CD4-positive, alpha-beta T cell (primary cell): ENCODE data around the gene LYST. TPM values are rescaled to one million over a fixed set of nuclear protein-coding genes. Genes with fewer than 3 reads are reported as not detected.
A peak's percentile ranks its signal among the peaks of the same experiment; 100 is the strongest.

Experiments
- ATAC-seq: fragments of 200-7000 bp; cut with Tn5 transposase; one replicate; pipeline ENCODE4 v1.10.0; 2022; ENCODE audit warnings: mild to moderate bottlenecking; ENCODE audit not compliant: poor library complexity
- CTCF ChIA-PET: fragments of 350-600 bp; sonication (Branson Sonifier 250); formaldehyde crosslinking; loops from one replicate; lab custom pipeline; 2021; ENCODE audit warnings: antibody characterized with exemption, inconsistent platforms; lab: Charles Lee
- POLR2A ChIA-PET: fragments of 350-600 bp; sonication (Branson Sonifier 250); formaldehyde crosslinking; loops from one replicate; lab custom pipeline; 2021; ENCODE audit warnings: antibody characterized with exemption, inconsistent platforms; lab: Charles Lee
- DNase-seq, 14 experiments: peaks; one replicate each; pipeline ENCODE4 v3.0.0-alpha.2; 2013 to 2020; ENCODE audit warnings: mixed read lengths in 2 of 14
- H3K27ac ChIP-seq, 2 donors: one replicate each; pipeline versions ENCODE4 v1.5.1 to v1.7.0; 2013; ENCODE audit warnings: low read length in 2 of 2, low read depth in 1 of 2, mild to moderate bottlenecking in 1 of 2
- H3K27me3 ChIP-seq, 2 experiments: 1 replicate in 1 of 2; 2 replicates in 1 of 2; pipeline versions ENCODE4 v1.6.1 to v1.7.0; 2013; ENCODE audit warnings: low read length in 2 of 2, control low read depth in 1 of 2, mild to moderate bottlenecking in 1 of 2, moderate library complexity in 1 of 2; ENCODE audit not compliant: insufficient read depth in 2 of 2, control insufficient read depth in 1 of 2
- H3K36me3 ChIP-seq: one replicate; pipeline ENCODE4 v1.6.1; 2013; ENCODE audit warnings: low read length, control low read depth; ENCODE audit not compliant: insufficient read depth
- H3K4me1 ChIP-seq: one replicate; pipeline ENCODE4 v1.6.1; 2013; ENCODE audit warnings: low read length, control low read depth; ENCODE audit not compliant: insufficient read depth
- H3K4me3 ChIP-seq: one replicate; pipeline ENCODE4 v1.5.1; 2013; ENCODE audit warnings: mild to moderate bottlenecking, low read length, moderate library complexity
- H3K9me3 ChIP-seq, 2 experiments: 1 replicate in 1 of 2; 2 replicates in 1 of 2; pipeline versions ENCODE4 v1.6.1 to v1.7.0; 2013; ENCODE audit warnings: low read length in 2 of 2, mild to moderate bottlenecking in 2 of 2, control low read depth in 1 of 2, moderate library complexity in 1 of 2; ENCODE audit not compliant: control insufficient read depth in 1 of 2, insufficient read depth in 1 of 2
- H3K27ac Mint-ChIP-seq: one replicate; pipeline ENCODE4 v1.8.0; 2020; ENCODE audit warnings: mixed read lengths
- H3K27me3 Mint-ChIP-seq: one replicate; pipeline ENCODE4 v1.8.0; 2021; ENCODE audit warnings: mixed read lengths
- H3K36me3 Mint-ChIP-seq: one replicate; pipeline ENCODE4 v1.8.0; 2021; ENCODE audit warnings: low read depth, mixed read lengths
- H3K4me1 Mint-ChIP-seq: one replicate; pipeline ENCODE4 v1.8.0; 2021; ENCODE audit warnings: low read depth, mixed read lengths
- H3K4me3 Mint-ChIP-seq: one replicate; pipeline ENCODE4 v1.8.0; 2020; ENCODE audit warnings: mild to moderate bottlenecking, mixed read lengths
- H3K9me3 Mint-ChIP-seq: one replicate; pipeline ENCODE4 v1.8.0; 2020; ENCODE audit warnings: mixed read lengths
- intact Hi-C, 2 experiments: fragments of 100-400 bp; cut with DNase I in 1 of 2; cut with micrococcal nuclease in 1 of 2; formaldehyde crosslinking; loops; one replicate each; pipeline versions ENCODE4 v1.15.1 to v1.9.0; 2023 to 2025; cut with DNase I, micrococcal nuclease
- total RNA-seq, 174 experiments: library from RNA in 2 of 174; stranded (reverse) in 2 of 174; gene quantifications; one replicate each; pipeline ENCODE4 v1.2.3 and lab custom pipeline; 2021 to 2026
- TF ChIP-seq, protein P1 (sequence below): fragments of 200-600 bp; IDR thresholded peaks from one replicate; pipeline ENCODE4 v1.8.0; 2022; ENCODE audit warnings: antibody characterized with exemption, mild to moderate bottlenecking

The LYST gene
- total RNA-seq, 2 experiments from 2014 or later, result 24.9 to 26.8 TPM

DNA sequence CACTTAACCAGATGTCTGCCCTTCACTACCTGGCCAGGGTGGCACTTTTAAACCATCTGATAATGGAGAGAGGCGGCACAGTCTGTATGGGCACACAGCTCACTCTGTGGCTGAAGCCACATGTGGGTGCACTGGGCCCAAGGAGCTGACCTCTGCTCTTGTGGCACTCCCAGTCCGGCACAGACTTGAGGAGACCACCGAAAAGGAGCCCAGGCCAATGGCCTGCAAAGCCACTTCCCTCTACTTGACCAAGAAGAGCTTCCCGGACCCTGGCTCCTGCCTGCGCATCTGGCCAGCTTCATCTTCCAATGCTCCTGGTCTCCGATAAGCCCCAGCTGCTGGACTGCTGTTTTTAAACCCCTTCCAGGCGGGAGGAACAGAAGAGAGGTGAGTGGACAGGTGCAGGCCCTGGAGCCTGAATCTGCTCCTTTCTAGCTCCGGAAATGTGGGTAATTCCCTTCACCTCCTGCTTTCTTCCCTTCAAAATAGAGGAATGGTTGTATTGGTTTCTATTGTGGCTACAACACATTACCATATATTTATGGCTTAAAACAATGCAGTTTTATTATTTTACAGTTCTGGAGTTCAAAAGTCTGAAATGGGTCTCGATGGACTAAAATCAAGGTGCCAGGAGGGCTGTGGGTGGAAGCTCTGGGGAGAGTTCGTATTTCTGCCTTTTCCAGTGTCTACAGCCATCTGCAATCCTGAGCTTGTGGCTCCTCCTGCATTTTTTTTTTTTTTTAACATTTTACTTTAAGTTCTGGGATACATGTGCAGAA, 228.8 kb downstream of the LYST start:
- no peak for ATAC-seq
- Histone ChIP-seq H3K36me3 (no peaks in the 10 kb centered on the region), H3K4me3 (no peak overlapping the region), H3K4me1 (peaks cover 26% of the 10 kb centered on the region), H3K27me3 (no peaks in the 10 kb centered on the region), H3K27ac (no peak overlapping the region), H3K9me3 (no peaks in the 10 kb centered on the region)
- ChIA-PET CTCF (no interaction called here), POLR2A (no interaction called here)
- DNase-seq, result peak in 1 of 14 experiments; percentile 19
- H3K4me3 Mint-ChIP-seq, result no peak overlapping the region
- peaks cover 6% of the 10 kb centered on the region for H3K27me3 Mint-ChIP-seq
- intact Hi-C loops, result no loop called here
- H3K9me3 Mint-ChIP-seq, result no peaks in the 10 kb centered on the region
- H3K27ac Mint-ChIP-seq, result no peak overlapping the region
- H3K36me3 Mint-ChIP-seq, result no peaks in the 10 kb centered on the region
- TF ChIP-seq, protein P1, sequence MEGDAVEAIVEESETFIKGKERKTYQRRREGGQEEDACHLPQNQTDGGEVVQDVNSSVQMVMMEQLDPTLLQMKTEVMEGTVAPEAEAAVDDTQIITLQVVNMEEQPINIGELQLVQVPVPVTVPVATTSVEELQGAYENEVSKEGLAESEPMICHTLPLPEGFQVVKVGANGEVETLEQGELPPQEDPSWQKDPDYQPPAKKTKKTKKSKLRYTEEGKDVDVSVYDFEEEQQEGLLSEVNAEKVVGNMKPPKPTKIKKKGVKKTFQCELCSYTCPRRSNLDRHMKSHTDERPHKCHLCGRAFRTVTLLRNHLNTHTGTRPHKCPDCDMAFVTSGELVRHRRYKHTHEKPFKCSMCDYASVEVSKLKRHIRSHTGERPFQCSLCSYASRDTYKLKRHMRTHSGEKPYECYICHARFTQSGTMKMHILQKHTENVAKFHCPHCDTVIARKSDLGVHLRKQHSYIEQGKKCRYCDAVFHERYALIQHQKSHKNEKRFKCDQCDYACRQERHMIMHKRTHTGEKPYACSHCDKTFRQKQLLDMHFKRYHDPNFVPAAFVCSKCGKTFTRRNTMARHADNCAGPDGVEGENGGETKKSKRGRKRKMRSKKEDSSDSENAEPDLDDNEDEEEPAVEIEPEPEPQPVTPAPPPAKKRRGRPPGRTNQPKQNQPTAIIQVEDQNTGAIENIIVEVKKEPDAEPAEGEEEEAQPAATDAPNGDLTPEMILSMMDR, result no peak
- peaks cover 16% of the 10 kb centered on the region for H3K4me1 Mint-ChIP-seq

DNA sequence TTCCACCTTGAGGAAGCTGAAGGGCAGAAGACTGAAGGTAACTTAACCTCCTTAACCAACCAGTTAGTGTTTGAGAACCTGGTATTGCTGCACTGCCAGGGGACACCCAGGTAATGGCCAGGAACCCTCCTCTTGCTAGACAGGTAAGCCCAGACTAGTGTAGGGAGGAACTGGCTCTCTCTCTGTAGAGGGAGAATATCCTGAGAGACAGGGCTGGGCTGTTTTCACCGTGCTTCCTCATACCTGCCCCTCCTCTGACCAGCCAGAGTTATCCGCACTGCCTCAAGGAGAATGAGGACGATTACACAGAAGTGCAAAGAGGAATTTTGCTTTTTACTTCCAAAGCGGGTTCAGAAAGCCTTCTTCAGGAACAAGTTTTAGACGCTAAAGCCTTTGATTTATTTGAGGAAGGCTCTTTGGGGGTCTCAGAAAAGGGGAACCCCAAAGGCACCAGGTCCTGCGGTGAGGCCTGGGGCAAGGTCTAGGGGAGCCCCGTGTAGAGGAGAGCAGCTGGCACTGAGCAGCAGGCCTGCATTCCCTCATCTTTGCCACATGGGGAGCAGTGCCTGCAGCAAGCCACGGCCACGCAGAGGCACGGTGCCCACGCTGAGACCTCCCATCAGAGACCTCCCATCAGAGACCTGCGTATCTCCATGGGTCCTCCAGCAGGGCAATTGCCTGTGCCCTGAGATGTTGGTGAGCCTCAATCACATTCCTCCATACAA, 230.6 kb downstream of the LYST start:
- POLR2A ChIA-PET, result no interaction called here
- Mint-ChIP-seq H3K36me3 (no peaks in the 10 kb centered on the region), H3K4me1 (peaks cover 7% of the 10 kb centered on the region), H3K27ac (no peak overlapping the region), H3K4me3 (no peak overlapping the region), H3K27me3 (peaks cover 6% of the 10 kb centered on the region), H3K9me3 (no peaks in the 10 kb centered on the region)
- intact Hi-C loops, result no loop called here
- Histone ChIP-seq H3K27me3 (no peaks in the 10 kb centered on the region), H3K27ac (no peak overlapping the region), H3K4me1 (peaks cover 7% of the 10 kb centered on the region), H3K9me3 (no peaks in the 10 kb centered on the region), H3K36me3 (no peaks in the 10 kb centered on the region), H3K4me3 (no peak overlapping the region)
- CTCF ChIA-PET, result no interaction called here
- TF ChIP-seq, protein P1, result no peak
- ATAC-seq, result no peak
- peak in 1 of 14 experiments; percentile 8 for DNase-seq

DNA sequence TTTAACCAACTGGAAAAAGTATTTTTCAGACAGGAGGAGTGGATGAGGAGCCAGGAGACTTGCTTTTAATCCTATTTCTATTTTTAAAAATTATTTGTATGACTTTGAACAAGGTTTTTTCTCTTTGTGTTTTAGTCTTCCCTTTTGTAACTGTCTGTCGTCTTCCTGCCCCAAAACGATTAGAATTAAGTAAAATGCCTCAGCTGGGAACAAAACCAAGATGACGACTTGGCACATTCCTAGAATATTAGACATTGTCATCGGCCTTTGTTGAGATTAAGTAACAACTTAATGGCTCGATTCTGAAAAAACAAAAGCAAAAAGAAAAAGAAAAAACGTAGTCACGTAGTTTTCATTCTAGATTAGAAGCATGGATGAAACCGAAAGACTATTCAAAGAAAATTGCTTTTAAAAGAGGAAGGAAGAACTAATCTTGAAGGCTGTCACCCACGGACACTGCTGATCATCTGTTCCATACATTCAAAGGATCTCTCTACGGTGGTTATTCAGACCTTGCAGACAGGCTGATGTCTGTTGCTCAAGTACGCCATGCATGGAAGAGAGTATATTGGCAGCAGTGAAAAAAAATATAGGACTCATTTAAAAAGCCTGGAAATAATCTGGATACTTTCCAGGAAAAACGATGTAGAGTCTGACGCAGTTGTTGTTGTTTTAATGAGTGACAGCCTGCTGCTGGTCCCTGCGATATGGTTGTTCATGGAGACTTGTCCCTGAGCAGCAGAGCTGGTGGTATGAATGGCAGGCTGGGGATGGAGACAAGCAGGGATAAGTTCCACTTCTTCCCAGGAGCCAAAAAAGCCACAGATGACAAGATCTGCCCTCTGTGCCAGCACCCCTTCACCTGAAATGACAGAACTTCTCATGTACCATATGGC, 234.0 kb downstream of the LYST start:
- ChIA-PET POLR2A (no interaction called here), CTCF (no interaction called here)
- Histone ChIP-seq H3K36me3 (no peaks in the 10 kb centered on the region), H3K9me3 (no peaks in the 10 kb centered on the region), H3K4me3 (no peak overlapping the region), H3K27me3 (no peaks in the 10 kb centered on the region), H3K27ac (no peak overlapping the region), H3K4me1 (no peaks in the 10 kb centered on the region)
- ATAC-seq (no peak), DNase-seq (no peak)
- H3K27me3 Mint-ChIP-seq, result peaks cover 6% of the 10 kb centered on the region
- no peaks in the 10 kb centered on the region for H3K36me3 Mint-ChIP-seq
- peaks cover 7% of the 10 kb centered on the region for H3K4me1 Mint-ChIP-seq
- TF ChIP-seq, protein P1, result no peak
- no peak overlapping the region for H3K4me3 Mint-ChIP-seq
- H3K27ac Mint-ChIP-seq, result no peak overlapping the region
- intact Hi-C loops, result no loop called here
- no peaks in the 10 kb centered on the region for H3K9me3 Mint-ChIP-seq
